T-helper 17 cell (primary cell): ENCODE measurements around the gene LAGE3. TPM values are rescaled to one million over a fixed set of nuclear protein-coding genes. Genes with fewer than 3 reads are reported as not detected.

Experiments used
- ATAC-seq: fragments of 150-1000 bp; cut with Tn5 transposase; 2 replicates; pipeline ENCODE4 v1.10.0; 2021; ENCODE audit warnings: mild to moderate bottlenecking, moderate library complexity
- DNase-seq, 3 donors: peaks; one replicate each; pipeline versions ENCODE4 v3.0.0 to v3.0.0-alpha.2; 2020 to 2021
- H3K9me3 ChIP-seq: one replicate; pipeline ENCODE4 v1.7.0; 2013; ENCODE audit warnings: low read length, mild to moderate bottlenecking; ENCODE audit not compliant: control insufficient read depth, poor library complexity, severe bottlenecking
- H3K27ac Mint-ChIP-seq: one replicate; pipeline ENCODE4 v1.8.0; 2022; ENCODE audit warnings: mild to moderate bottlenecking, moderate library complexity, mixed read lengths
- H3K27me3 Mint-ChIP-seq: one replicate; pipeline ENCODE4 v1.8.0; 2022; ENCODE audit warnings: mixed read lengths
- H3K36me3 Mint-ChIP-seq: one replicate; pipeline ENCODE4 v1.8.0; 2022; ENCODE audit warnings: low read depth, mixed read lengths
- H3K4me1 Mint-ChIP-seq: one replicate; pipeline ENCODE4 v1.8.0; 2022; ENCODE audit warnings: mild to moderate bottlenecking, mixed read lengths
- H3K4me3 Mint-ChIP-seq: one replicate; pipeline ENCODE4 v1.8.0; 2022; ENCODE audit warnings: mild to moderate bottlenecking, moderate library complexity, mixed read lengths
- total RNA-seq, 4 donors: library from RNA in 2 of 4; stranded (reverse) in 2 of 4; gene quantifications; one replicate each; pipeline ENCODE4 v1.2.3 and lab custom pipeline; 2022 to 2026

Gene LAGE3
- total RNA-seq, 2 donors from 2014 or later, result 9.1 to 9.5 TPM

- no peaks in the 10 kb centered on the region for H3K9me3 ChIP-seq
- Mint-ChIP-seq H3K27me3 (no peaks in the 10 kb centered on the region), H3K4me3 (no peak overlapping the region), H3K36me3 (no peaks in the 10 kb centered on the region), H3K27ac (no peak overlapping the region), H3K4me1 (peaks cover 9% of the 10 kb centered on the region)
- ATAC-seq (no peak), DNase-seq (no peak)
Measured at GRCh38 chrX:154481195-154481594, 2.1 kb upstream of the LAGE3 start.

- Mint-ChIP-seq H3K27ac (peak overlapping the region; percentile 19), H3K4me3 (peak overlapping the region; percentile 81), H3K4me1 (peaks cover 4% of the 10 kb centered on the region), H3K36me3 (no peaks in the 10 kb centered on the region), H3K27me3 (no peaks in the 10 kb centered on the region)
- DNase-seq (no peak), ATAC-seq (no peak)
- no peaks in the 10 kb centered on the region for H3K9me3 ChIP-seq
Measured at GRCh38 chrX:154477891-154478477, 1.1 kb downstream of the LAGE3 start.

DNA sequence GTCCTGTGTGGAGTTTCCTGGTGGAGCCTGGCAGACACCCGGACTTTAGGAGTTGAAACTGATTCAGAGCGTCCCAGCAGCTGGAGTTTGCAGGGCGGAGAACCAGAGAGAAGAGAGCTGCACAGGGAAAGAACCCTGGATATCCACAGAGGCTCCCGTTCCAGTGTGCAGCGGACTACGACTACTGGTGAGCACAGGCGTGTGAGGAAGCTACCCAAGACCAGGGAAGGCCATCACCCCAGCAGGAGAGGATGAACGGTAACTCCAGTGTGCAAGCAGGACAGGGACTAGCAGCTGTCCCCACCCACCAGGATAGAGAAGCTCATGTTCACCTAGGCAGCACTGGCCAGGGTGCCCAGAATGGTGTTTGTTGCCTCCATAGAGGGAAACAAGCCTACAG is 2.3 kb downstream of the LAGE3 start:
- no peak for ATAC-seq
- Mint-ChIP-seq H3K27me3 (no peaks in the 10 kb centered on the region), H3K4me1 (peaks cover 4% of the 10 kb centered on the region), H3K36me3 (no peaks in the 10 kb centered on the region), H3K27ac (no peak overlapping the region), H3K4me3 (no peak overlapping the region)
- H3K9me3 ChIP-seq, result no peaks in the 10 kb centered on the region
- DNase-seq, result no peak

DNA sequence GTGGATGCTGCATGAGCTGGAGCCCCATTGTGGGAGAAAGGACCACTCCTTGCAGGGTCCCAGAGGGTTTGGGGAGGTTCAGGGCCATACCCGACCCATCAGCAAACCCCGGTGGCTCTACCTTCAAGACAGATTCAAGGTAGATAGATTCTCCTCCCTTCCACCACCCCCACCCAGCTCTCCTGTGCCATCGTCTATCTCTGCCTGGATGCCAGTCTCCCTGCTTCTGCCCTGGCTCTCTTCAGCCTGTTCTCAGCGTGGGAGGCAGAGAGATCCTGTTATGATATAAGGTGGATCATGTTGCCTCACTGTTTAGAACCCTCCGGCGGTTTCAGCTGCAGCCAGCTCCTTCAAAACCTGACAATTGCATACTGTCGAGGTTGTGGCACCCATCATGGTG is 5.4 kb downstream of the LAGE3 start:
- H3K36me3 Mint-ChIP-seq, result no peaks in the 10 kb centered on the region
- H3K9me3 ChIP-seq, result no peaks in the 10 kb centered on the region
- ATAC-seq (no peak), DNase-seq (no peak)
- H3K27ac Mint-ChIP-seq, result no peak overlapping the region
- no peaks in the 10 kb centered on the region for H3K4me1 Mint-ChIP-seq
- no peaks in the 10 kb centered on the region for H3K27me3 Mint-ChIP-seq
- no peak overlapping the region for H3K4me3 Mint-ChIP-seq

DNA sequence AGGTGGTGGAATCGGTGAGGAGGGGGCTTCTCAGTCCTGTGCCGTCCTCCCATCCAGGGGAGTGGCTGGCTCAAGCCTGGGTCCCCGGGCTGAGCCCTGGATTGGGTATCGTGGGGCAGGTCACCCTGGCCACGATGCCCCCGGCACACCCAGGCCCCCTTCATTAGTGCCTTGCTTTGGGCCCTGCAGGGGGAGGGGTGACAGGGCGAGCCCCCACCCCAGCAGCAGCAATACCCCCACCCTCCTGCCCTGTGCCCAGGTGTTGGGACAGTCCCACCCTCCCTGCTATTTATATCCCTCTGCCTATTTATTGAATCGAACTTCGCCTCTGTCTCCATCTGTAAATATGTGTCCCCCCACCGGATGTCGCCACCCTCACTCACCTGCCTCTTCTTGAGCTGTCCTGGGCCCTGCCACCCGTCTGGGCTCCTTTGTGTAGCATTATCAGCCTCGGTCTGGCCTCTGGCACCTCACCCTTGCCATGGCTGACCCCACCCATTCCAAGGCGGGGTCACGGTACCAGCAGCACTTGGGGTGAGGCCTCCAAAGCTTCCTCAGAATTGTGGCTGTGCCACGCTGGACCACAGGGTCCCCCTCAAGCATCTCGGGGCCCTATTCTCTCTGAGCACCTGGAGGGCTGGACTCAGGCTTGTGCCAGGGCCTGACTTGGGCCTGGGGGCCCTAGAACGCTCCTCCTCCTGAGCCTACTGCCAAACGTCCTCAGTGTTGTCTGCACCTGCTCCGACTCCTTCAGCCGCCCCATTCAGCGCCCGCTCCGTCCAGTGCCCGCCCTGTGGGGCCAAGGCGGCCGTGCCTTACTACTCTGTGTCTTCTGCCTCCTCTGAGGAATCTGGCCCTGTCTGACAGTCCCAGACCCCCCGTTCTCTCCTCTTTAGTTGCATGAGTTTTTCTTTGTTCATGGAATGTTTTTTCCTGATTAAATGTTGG is 6.1 kb downstream of the LAGE3 start:
- no peak overlapping the region for H3K27ac Mint-ChIP-seq
- H3K36me3 Mint-ChIP-seq, result no peaks in the 10 kb centered on the region
- no peaks in the 10 kb centered on the region for H3K4me1 Mint-ChIP-seq
- no peak for DNase-seq
- H3K9me3 ChIP-seq, result no peaks in the 10 kb centered on the region
- no peak overlapping the region for H3K4me3 Mint-ChIP-seq
- no peak for ATAC-seq
- H3K27me3 Mint-ChIP-seq, result no peaks in the 10 kb centered on the region

DNA sequence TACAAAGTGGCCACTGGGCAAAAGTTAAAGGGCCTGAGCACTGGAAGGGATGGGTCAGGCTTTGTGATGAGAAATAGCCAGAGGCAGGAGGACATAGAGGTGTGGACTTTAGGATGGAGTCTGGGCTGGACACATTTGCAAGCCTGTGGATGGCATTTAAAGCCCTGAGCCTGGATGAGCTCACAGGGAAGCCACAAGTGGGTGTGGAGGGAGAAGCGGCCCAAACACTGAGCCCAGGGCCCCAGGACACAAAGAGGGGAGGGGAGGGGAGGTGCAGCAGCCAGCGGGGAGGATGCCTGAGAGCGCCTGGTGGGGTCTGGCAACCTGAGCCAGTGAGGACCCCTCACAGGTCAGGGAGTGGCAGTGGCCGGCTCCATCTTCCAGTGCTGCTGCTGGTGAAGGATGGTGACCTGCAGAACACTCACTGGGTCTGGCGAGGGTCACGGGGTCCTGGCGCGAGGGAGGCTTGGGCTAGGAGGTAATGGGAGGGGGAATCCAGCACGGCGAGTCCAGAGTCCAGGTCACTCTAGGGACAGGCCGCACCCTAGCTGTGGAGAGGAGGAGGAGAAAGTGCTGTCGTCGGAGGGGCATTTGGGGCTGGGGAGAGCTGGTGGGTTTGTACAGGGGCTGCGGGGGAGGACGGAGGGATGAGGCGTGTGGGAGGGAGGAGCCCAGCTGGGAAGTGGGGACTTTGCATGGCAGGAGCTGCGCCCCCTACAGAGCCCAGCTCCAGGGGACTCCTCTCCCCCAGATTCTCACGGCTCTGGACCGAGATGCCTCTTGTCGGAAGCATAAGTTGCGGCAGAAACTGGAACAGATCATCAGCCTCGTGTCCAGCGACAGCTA is 7.0 kb downstream of the LAGE3 start:
- ATAC-seq (no peak), DNase-seq (no peak)
- H3K4me1 Mint-ChIP-seq, result no peaks in the 10 kb centered on the region
- H3K36me3 Mint-ChIP-seq, result no peaks in the 10 kb centered on the region
- H3K27me3 Mint-ChIP-seq, result no peaks in the 10 kb centered on the region
- H3K4me3 Mint-ChIP-seq, result no peak overlapping the region
- H3K27ac Mint-ChIP-seq, result no peak overlapping the region
- no peaks in the 10 kb centered on the region for H3K9me3 ChIP-seq

GRCh38 chrX:154470914-154471568 is 8.0 kb downstream of the LAGE3 start:
- no peak overlapping the region for H3K27ac Mint-ChIP-seq
- no peaks in the 10 kb centered on the region for H3K27me3 Mint-ChIP-seq
- no peaks in the 10 kb centered on the region for H3K9me3 ChIP-seq
- DNase-seq, result no peak
- no peak overlapping the region for H3K4me3 Mint-ChIP-seq
- ATAC-seq, result no peak
- H3K36me3 Mint-ChIP-seq, result no peaks in the 10 kb centered on the region
- H3K4me1 Mint-ChIP-seq, result no peaks in the 10 kb centered on the region

- DNase-seq, result no peak
- Mint-ChIP-seq H3K27me3 (no peaks in the 10 kb centered on the region), H3K36me3 (no peaks in the 10 kb centered on the region), H3K4me3 (no peak overlapping the region), H3K4me1 (no peaks in the 10 kb centered on the region), H3K27ac (no peak overlapping the region)
- H3K9me3 ChIP-seq, result no peaks in the 10 kb centered on the region
- ATAC-seq, result no peak
Measured at GRCh38 chrX:154470434-154470833, 8.6 kb downstream of the LAGE3 start.

DNA sequence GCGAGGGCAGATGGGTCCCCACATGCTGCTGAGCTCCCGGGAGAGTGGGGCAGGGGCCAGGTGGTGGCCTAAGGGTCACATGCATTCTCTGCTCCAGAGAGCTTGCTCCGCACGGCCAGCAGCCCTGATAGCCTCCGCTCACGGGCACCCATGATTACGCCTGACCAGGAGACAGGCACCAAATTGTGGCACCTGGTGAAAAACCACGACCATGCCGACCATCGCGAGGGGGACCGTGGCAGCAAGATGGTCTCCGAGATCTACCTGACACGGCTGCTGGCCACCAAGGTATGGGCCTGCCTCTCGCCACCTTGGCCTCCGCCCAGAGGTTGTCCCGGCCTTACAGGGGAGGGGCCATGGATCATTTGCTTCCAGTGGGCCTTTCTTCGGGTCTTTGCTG is 9.2 kb downstream of the LAGE3 start:
- H3K27me3 Mint-ChIP-seq, result no peaks in the 10 kb centered on the region
- no peak overlapping the region for H3K4me3 Mint-ChIP-seq
- DNase-seq, result no peak
- H3K4me1 Mint-ChIP-seq, result no peaks in the 10 kb centered on the region
- no peak for ATAC-seq
- H3K9me3 ChIP-seq, result no peaks in the 10 kb centered on the region
- H3K27ac Mint-ChIP-seq, result no peak overlapping the region
- no peaks in the 10 kb centered on the region for H3K36me3 Mint-ChIP-seq

- Mint-ChIP-seq H3K36me3 (no peaks in the 10 kb centered on the region), H3K27ac (no peak overlapping the region), H3K4me3 (no peak overlapping the region), H3K27me3 (no peaks in the 10 kb centered on the region), H3K4me1 (no peaks in the 10 kb centered on the region)
- no peaks in the 10 kb centered on the region for H3K9me3 ChIP-seq
- DNase-seq, result no peak
- no peak for ATAC-seq
Measured at GRCh38 chrX:154469114-154469513, 10.0 kb downstream of the LAGE3 start.

DNA sequence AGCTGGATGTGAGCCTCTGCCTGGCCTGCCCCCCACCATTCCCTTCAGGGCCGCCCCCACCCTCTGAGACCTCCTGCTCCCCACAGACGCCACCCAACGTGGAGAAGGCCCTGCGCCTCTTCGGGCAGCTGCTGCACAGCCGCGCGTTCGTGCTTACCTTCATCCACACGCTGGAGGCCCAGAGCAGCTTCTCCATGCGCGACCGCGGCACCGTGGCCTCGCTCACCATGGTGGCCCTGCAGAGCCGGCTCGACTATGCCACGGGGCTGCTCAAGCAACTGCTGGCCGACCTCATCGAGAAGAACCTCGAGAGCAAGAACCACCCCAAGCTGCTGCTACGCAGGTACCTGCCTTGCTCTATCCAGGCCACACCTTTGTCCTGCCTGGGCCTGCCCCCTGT is 10.9 kb downstream of the LAGE3 start:
- Mint-ChIP-seq H3K36me3 (no peaks in the 10 kb centered on the region), H3K27me3 (no peaks in the 10 kb centered on the region), H3K4me1 (no peaks in the 10 kb centered on the region), H3K4me3 (no peak overlapping the region), H3K27ac (no peak overlapping the region)
- no peak for DNase-seq
- ATAC-seq, result no peak
- no peaks in the 10 kb centered on the region for H3K9me3 ChIP-seq

GRCh38 chrX:154467556-154467955 is 11.5 kb downstream of the LAGE3 start:
- ATAC-seq (no peak), DNase-seq (no peak)
- Mint-ChIP-seq H3K4me3 (no peak overlapping the region), H3K27me3 (no peaks in the 10 kb centered on the region), H3K4me1 (no peaks in the 10 kb centered on the region), H3K36me3 (peaks cover 4% of the 10 kb centered on the region), H3K27ac (no peak overlapping the region)
- no peaks in the 10 kb centered on the region for H3K9me3 ChIP-seq

- H3K9me3 ChIP-seq, result no peaks in the 10 kb centered on the region
- ATAC-seq, result no peak
- no peak overlapping the region for H3K27ac Mint-ChIP-seq
- no peaks in the 10 kb centered on the region for H3K27me3 Mint-ChIP-seq
- no peak overlapping the region for H3K4me3 Mint-ChIP-seq
- DNase-seq, result no peak
- peaks cover 4% of the 10 kb centered on the region for H3K36me3 Mint-ChIP-seq
- no peaks in the 10 kb centered on the region for H3K4me1 Mint-ChIP-seq
Measured at GRCh38 chrX:154466907-154467306, 12.2 kb downstream of the LAGE3 start.
